Astrocyte (in vitro differentiated cells and primary cell): ENCODE data around the gene NT5C1B. TPM values are rescaled to one million over a fixed set of nuclear protein-coding genes. Genes with fewer than 3 reads are reported as not detected.

Experiments used
- DNase-seq: peaks from one replicate; pipeline ENCODE4 v3.0.0-alpha.2; 2010; ENCODE audit warnings: low read depth
- FAIRE-seq: peaks from 2 replicates; lab custom pipeline; 2011; peaks lifted over from hg19 to GRCh38; lab: Jason Lieb, UNC
- H2AFZ ChIP-seq: 2 replicates; pipeline ENCODE4 v1.6.0; 2012; ENCODE audit warnings: low read depth, low read length, inconsistent platforms
- H3K27ac ChIP-seq: 2 replicates; pipeline ENCODE4 v1.5.1; 2011; ENCODE audit warnings: low read depth, low read length, inconsistent platforms
- H3K27me3 ChIP-seq: 2 replicates; pipeline ENCODE4 v1.6.0; 2011; ENCODE audit warnings: low read length, inconsistent platforms; ENCODE audit not compliant: insufficient read depth
- H3K36me3 ChIP-seq: 2 replicates; pipeline ENCODE4 v1.5.1; 2011; ENCODE audit warnings: low read length, inconsistent platforms; ENCODE audit not compliant: insufficient read depth
- H3K4me1 ChIP-seq: 2 replicates; pipeline ENCODE4 v1.5.1; 2011; ENCODE audit warnings: low read length, inconsistent platforms; ENCODE audit not compliant: insufficient read depth
- H3K4me2 ChIP-seq: 2 replicates; pipeline ENCODE4 v1.6.0; 2012; ENCODE audit warnings: low read length, inconsistent platforms
- H3K4me3 ChIP-seq: 2 replicates; pipeline ENCODE4 v1.5.1; 2011; ENCODE audit warnings: low read depth, mild to moderate bottlenecking, low read length, inconsistent platforms; ENCODE audit not compliant: insufficient read depth
- H3K79me2 ChIP-seq: 2 replicates; pipeline ENCODE4 v1.6.0; 2012; ENCODE audit warnings: mild to moderate bottlenecking, low read length, inconsistent platforms; ENCODE audit not compliant: insufficient read depth
- H3K9ac ChIP-seq: 2 replicates; pipeline ENCODE4 v1.6.0; 2012; ENCODE audit warnings: mild to moderate bottlenecking, low read length, inconsistent platforms
- H3K9me3 ChIP-seq: 2 replicates; pipeline ENCODE4 v1.5.1; 2012; ENCODE audit warnings: low read depth, mild to moderate bottlenecking, low read length, inconsistent platforms; ENCODE audit not compliant: insufficient read depth
- H4K20me1 ChIP-seq: 2 replicates; pipeline ENCODE4 v1.6.0; 2012; ENCODE audit warnings: low read length, inconsistent platforms; ENCODE audit not compliant: insufficient read depth
- H3K27ac Mint-ChIP-seq: one replicate; pipeline ENCODE4 v1.8.0; 2021; ENCODE audit warnings: mild to moderate bottlenecking, mixed read lengths; ENCODE audit not compliant: unreplicated experiment
- H3K27me3 Mint-ChIP-seq: one replicate; pipeline ENCODE4 v1.8.0; 2021; ENCODE audit warnings: low read depth, mixed read lengths; ENCODE audit not compliant: unreplicated experiment
- H3K36me3 Mint-ChIP-seq: one replicate; pipeline ENCODE4 v1.8.0; 2021; ENCODE audit warnings: low read depth, mixed read lengths; ENCODE audit not compliant: unreplicated experiment
- H3K4me1 Mint-ChIP-seq: one replicate; pipeline ENCODE4 v1.8.0; 2021; ENCODE audit warnings: low read depth, mixed read lengths; ENCODE audit not compliant: unreplicated experiment
- H3K4me3 Mint-ChIP-seq: one replicate; pipeline ENCODE4 v1.8.0; 2021; ENCODE audit warnings: mild to moderate bottlenecking, moderate library complexity, mixed read lengths; ENCODE audit not compliant: unreplicated experiment
- H3K9me3 Mint-ChIP-seq: one replicate; pipeline ENCODE4 v1.8.0; 2021; ENCODE audit warnings: mild to moderate bottlenecking, mixed read lengths; ENCODE audit not compliant: unreplicated experiment
- EZH2 ChIP-seq: IDR thresholded peaks from 2 replicates; pipeline ENCODE4 v1.6.1; 2012; ENCODE audit warnings: mild to moderate bottlenecking, low read length, inconsistent platforms; ENCODE audit not compliant: insufficient read depth
- total RNA-seq: library from RNA; stranded (reverse); gene quantifications from 2 replicates; pipeline ENCODE4 v1.2.1, GENCODE V29; 2021
- TF ChIP-seq, protein P1 (sequence below): IDR thresholded peaks from 2 replicates; pipeline ENCODE4 v1.5.1; 2011; ENCODE audit warnings: low read depth, mild to moderate bottlenecking, inconsistent platforms, low read length, moderate library complexity; ENCODE audit not compliant: insufficient read depth

Gene NT5C1B
- total RNA-seq, 1 donor from 2014 or later: not detected

DNA sequence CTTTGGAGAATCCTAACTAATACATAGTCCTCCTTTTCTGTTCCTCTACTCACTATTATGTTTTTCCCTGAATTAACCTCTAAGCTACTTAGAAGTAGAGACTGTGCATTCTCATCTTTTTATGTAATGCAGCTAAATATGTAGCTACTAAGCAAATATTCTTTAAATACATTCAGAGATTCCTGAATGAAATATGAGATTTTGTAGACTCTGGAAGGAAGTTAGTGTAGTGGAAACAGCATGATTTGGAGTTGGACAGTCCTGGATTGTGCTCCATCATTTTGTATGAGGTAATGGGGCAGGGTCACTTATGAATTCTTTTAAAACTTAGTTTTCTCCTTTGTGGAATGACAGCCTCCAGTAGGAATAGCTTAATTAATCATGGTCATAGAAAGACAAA, 24.7 kb upstream of the NT5C1B start:
- H2AFZ ChIP-seq: no peak overlapping the region
- no peaks in the 10 kb centered on the region for H3K36me3 ChIP-seq
- Mint-ChIP-seq H3K27me3 (no peaks in the 10 kb centered on the region), H3K4me1 (no peaks in the 10 kb centered on the region), H3K9me3 (peaks cover 2% of the 10 kb centered on the region), H3K27ac (no peak overlapping the region), H3K4me3 (no peak overlapping the region), H3K36me3 (no peaks in the 10 kb centered on the region)
- H3K27ac ChIP-seq: peak overlapping the region; percentile 9
- H3K27me3 ChIP-seq: no peaks in the 10 kb centered on the region
- FAIRE-seq: no peak
- peak; percentile 39 for DNase-seq
- H3K4me1 ChIP-seq: no peaks in the 10 kb centered on the region
- no peak overlapping the region for H3K4me2 ChIP-seq
- no peak overlapping the region for H3K9ac ChIP-seq
- TF ChIP-seq, protein P1, sequence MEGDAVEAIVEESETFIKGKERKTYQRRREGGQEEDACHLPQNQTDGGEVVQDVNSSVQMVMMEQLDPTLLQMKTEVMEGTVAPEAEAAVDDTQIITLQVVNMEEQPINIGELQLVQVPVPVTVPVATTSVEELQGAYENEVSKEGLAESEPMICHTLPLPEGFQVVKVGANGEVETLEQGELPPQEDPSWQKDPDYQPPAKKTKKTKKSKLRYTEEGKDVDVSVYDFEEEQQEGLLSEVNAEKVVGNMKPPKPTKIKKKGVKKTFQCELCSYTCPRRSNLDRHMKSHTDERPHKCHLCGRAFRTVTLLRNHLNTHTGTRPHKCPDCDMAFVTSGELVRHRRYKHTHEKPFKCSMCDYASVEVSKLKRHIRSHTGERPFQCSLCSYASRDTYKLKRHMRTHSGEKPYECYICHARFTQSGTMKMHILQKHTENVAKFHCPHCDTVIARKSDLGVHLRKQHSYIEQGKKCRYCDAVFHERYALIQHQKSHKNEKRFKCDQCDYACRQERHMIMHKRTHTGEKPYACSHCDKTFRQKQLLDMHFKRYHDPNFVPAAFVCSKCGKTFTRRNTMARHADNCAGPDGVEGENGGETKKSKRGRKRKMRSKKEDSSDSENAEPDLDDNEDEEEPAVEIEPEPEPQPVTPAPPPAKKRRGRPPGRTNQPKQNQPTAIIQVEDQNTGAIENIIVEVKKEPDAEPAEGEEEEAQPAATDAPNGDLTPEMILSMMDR: no peak
- no peak for TF ChIP-seq EZH2
- no peaks in the 10 kb centered on the region for H3K9me3 ChIP-seq
- no peaks in the 10 kb centered on the region for H4K20me1 ChIP-seq
- no peaks in the 10 kb centered on the region for H3K79me2 ChIP-seq
- H3K4me3 ChIP-seq: no peak overlapping the region

DNA sequence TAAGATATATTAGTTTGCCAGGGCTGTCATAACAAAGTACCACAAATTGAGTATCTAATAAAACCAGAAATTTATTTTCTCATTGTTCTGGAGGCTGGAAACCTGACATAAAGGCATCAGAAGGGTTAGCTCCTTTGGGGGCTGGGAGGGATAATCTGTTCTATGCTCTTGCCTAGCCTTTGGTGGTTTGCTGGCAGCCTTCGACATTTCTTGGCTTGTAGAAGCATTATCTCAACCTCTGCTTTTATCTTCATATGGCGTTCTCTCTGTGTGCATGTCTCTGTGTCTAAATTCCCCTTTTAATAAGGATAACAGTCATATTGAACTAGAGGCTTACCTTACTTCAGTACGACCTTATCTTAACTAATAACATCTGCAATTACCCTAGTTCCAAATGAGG, 22.8 kb upstream of the NT5C1B start:
- no peaks in the 10 kb centered on the region for H4K20me1 ChIP-seq
- Mint-ChIP-seq H3K36me3 (no peaks in the 10 kb centered on the region), H3K27ac (no peak overlapping the region), H3K9me3 (peaks cover under 1% of the 10 kb centered on the region), H3K4me3 (no peak overlapping the region), H3K4me1 (no peaks in the 10 kb centered on the region), H3K27me3 (no peaks in the 10 kb centered on the region)
- TF ChIP-seq EZH2: no peak
- TF ChIP-seq, protein P1: no peak
- no peak overlapping the region for H2AFZ ChIP-seq
- H3K27ac ChIP-seq: no peak overlapping the region
- H3K36me3 ChIP-seq: no peaks in the 10 kb centered on the region
- H3K4me2 ChIP-seq: no peak overlapping the region
- H3K4me1 ChIP-seq: no peaks in the 10 kb centered on the region
- no peaks in the 10 kb centered on the region for H3K27me3 ChIP-seq
- no peaks in the 10 kb centered on the region for H3K79me2 ChIP-seq
- FAIRE-seq (no peak), DNase-seq (no peak)
- no peak overlapping the region for H3K4me3 ChIP-seq
- no peak overlapping the region for H3K9ac ChIP-seq
- no peaks in the 10 kb centered on the region for H3K9me3 ChIP-seq

DNA sequence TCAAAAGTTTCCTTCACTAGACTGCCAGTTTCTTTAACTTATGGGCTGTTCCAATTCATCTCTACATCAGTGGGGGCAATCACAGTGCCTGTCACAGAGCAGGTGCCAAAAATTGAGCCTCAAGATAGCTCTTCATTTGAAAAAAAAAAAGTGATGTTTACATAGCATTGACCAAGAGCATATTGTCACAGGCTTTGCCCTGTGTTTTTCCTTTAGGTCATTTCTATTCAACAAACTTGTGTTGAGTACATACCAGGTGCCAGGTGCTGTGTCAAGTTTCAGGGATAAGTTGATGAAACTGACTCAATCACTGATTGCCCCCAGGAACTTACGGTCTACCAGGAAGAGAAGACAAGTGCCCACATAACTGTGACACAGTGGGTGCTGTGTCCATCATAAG, 22.2 kb upstream of the NT5C1B start:
- H3K36me3 Mint-ChIP-seq: no peaks in the 10 kb centered on the region
- Histone ChIP-seq H3K79me2 (no peaks in the 10 kb centered on the region), H3K4me2 (no peak overlapping the region), H4K20me1 (no peaks in the 10 kb centered on the region), H3K4me1 (no peaks in the 10 kb centered on the region), H3K27me3 (no peaks in the 10 kb centered on the region), H2AFZ (no peak overlapping the region), H3K9ac (no peak overlapping the region), H3K4me3 (no peak overlapping the region), H3K9me3 (no peaks in the 10 kb centered on the region), H3K36me3 (no peaks in the 10 kb centered on the region), H3K27ac (no peak overlapping the region)
- no peak overlapping the region for H3K27ac Mint-ChIP-seq
- FAIRE-seq (no peak), DNase-seq (no peak)
- H3K27me3 Mint-ChIP-seq: no peaks in the 10 kb centered on the region
- TF ChIP-seq EZH2: no peak
- TF ChIP-seq, protein P1: no peak
- no peaks in the 10 kb centered on the region for H3K4me1 Mint-ChIP-seq
- H3K9me3 Mint-ChIP-seq: no peaks in the 10 kb centered on the region
- no peak overlapping the region for H3K4me3 Mint-ChIP-seq
